HG02759 (cell line): ENCODE data around the gene TSC22D4.

Source experiments
- ATAC-seq: cut with Tn5 transposase; IDR thresholded peaks from one replicate; pipeline ENCODE4 v1.9.1; 2021; ENCODE audit warnings: mild to moderate bottlenecking, moderate library complexity; ENCODE audit not compliant: unreplicated experiment

The TSC22D4 gene

GRCh38 chr7:100430493-100431285 lies 48.3 kb downstream of the TSC22D4 start:
- ATAC-seq, result no peak

DNA sequence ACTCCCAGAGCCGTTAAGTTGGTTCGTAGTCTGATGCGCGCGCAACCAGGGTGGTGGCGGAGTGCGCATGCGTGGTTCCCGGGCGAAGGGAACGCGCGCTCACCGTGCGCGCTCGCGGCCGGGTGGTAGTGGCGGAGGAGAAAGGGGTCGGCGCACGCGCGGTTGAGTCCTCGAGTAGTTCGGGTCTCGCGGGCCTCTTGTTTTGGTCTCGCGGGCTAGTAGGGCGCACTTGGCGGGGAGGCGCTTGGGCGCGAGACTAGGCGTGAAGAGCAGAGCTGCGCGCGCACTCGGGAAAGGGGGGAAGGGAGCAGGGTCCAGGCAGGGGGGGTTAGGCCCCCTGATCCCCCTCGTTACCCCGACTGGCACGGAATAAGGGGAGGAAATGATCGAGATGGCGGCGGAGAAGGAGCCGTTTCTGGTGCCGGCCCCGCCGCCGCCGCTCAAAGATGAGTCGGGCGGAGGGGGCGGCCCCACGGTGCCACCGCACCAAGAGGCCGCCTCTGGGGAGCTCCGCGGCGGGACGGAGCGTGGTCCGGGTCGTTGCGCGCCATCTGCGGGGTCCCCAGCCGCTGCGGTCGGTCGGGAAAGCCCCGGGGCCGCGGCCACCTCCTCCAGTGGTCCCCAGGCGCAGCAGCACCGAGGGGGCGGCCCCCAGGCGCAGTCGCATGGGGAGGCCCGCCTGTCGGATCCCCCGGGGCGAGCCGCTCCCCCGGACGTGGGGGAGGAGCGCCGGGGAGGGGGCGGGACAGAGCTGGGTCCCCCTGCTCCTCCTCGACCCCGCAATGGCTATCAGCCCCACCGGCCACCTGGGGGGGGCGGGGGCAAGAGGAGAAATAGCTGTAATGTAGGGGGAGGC lies 49.1 kb downstream of the TSC22D4 start, which contains the start of gene MEPCE:
MEPCE (plus strand) TSS at position 195 of the 856 bp plus-strand sequence; CDS start at position 383, 188 bp downstream.
- peak; percentile 45 for ATAC-seq

GRCh38 chr7:100428967-100429636 lies 49.9 kb downstream of the TSC22D4 start:
- ATAC-seq, result peak; percentile 49

DNA sequence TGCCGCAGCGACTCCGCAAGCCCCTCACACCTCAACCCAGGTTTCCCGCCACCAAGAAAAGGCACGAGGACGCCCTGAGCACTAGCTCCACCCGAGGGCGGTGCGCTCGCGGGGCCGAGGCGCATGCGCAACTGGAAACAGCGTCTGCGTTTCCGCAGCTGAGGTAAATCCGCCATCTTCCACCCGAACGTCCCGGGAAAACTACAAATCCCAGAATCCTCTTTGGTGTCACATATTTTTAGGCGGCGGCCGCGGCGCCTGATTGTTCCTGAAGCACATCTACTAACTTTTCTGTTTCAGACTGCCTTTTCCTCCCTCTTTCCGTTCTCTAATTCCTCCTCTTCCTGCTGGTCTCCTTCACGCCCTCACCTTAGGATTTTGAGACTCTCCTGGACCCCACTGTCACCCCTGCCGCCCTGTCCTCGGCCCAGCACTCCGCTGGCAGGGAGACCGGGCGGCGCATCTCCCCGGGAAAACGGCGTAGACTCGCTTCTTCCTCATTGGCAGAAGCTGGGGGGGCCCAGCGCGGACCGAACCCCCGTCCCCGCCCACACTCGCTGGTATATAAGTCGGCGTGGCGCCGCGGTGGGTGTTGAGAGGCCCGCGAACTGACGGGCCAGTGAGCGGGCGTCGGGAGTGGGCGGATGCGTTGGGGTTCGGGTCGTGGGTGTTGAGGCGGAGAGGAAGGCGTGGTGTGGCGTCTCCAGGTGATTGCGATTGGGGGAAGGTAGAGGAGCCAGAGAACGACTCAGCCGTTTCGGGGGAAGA lies 50.6 kb downstream of the TSC22D4 start, which contains the start of gene ZCWPW1:
ZCWPW1 (minus strand) TSS at position 505 of the 768 bp plus-strand sequence. CDS start 8,054 bp downstream, outside the sequence.
- peak; percentile 53 for ATAC-seq

GRCh38 chr7:100427762-100428198 lies 51.2 kb downstream of the TSC22D4 start:
- no peak for ATAC-seq

- ATAC-seq, result no peak
These were observed 52.5 kb downstream of the TSC22D4 start for GRCh38 chr7:100426516-100426915.

- no peak for ATAC-seq
These were observed 53.7 kb downstream of the TSC22D4 start for GRCh38 chr7:100425347-100425746.

DNA sequence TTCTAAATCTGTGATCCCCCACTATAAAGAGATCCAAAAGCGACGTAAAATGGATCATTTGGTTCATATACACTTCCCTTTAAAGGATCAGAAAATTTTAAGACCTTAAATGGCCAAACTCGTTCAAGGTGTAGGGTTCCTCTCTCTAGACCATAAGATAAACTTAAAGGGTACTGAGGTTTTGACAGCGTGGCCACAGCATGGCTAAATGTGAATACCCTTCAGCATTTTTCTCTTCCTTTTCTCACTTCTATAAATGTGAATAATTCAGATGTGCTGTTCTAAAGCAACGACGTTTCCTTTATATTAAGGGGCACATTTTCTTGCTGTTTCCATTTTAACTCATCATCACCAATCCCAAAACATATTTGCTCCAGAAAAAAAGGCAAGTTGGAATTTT lies 55.7 kb downstream of the TSC22D4 start:
- ATAC-seq, result no peak

DNA sequence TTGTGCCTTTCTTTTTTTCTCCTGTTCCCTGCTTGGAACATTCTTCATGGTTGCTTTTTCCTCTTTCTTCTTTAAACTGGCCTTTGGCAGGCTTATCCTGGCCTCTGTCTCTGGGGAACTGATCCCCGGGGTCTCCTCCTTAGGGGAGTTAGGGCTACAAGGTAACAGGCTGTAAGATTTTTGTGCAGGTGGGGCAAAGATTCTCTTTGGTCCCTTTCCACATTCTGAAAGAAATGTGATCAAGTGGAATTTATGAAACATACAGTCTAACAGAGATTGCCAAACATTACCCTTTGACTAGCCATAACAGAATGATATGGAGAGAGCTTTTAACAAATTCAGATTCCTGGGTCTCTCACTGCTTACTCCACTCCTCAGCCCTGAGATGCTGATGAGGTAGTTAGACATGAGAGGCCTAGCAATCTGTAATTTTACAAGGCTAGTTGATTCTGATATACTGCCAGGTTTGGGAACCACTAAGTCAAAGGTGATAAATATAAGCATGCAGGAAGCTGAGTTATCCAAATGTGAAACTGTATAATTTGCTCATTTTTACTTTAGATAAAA lies 59.3 kb downstream of the TSC22D4 start:
- ATAC-seq, result no peak

- no peak for ATAC-seq
These were observed 59.9 kb downstream of the TSC22D4 start for GRCh38 chr7:100418930-100419659.
